ENCODE results near the gene PCGF1. TPM values are rescaled to one million over a fixed set of nuclear protein-coding genes. Genes with fewer than 3 reads are reported as not detected.

PCGF1 gene
- total and polyA plus RNA-seq, 2 of the 13 experiments (the other 11 are each of a cell fraction or from before 2014, with no cell fraction given), result 20.4 to 22.6 TPM

DNA sequence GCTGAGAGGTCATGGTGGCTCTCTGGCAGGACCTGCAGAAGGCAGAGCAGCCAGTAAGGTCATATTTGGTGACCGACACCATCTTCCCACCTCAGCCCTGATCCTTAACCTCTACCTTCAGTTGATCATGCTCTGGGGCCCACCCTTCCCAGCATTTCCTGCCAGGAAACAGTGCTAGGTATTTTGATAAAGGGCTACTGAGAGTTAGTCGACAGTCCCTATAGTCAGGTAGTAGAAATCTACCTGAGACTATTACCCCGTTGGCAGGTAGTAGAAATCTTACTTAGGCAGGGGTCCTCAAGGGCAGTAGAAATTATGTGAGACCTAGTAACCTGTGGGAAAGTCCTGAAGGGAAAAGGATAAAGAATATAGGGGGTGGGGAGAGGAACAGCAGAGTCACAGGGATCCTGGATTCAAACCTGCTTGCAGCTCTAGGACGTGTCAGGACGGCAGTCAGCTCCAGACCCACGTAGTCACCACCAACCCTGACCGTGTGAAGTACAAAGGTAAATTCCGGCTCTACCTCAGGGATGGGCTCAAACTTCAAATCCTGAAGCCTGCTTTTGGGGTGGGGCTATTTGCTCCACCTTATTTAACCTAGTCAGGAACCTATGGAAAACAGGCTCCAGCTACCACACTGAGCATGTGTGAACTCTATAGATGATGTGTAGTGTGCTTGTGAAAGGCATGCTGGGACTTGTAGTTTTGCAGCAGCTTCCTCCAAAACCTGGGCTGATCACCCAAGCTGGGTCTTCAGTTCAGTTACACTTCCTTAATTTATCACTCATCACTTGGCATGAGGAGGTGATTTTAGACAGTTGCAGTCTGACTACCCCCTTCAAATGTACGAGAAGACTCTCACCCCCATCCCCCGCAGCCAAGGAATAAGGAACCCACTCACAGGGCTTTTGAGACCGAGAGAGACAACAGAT lies 18.5 kb upstream of the PCGF1 start, which contains the start of gene DQX1 (continued):
- no peak for TF ChIP-seq NBN (conservative IDR thresholded peaks at IDR 0.05)
- TF ChIP-seq ZZZ3 (CRISPR knock-in tag; IDR thresholded peaks at IDR 0.05; ENCODE audit: borderline replicate concordance), result no peak
- TF ChIP-seq MAF1 (CRISPR knock-in tag; IDR thresholded peaks at IDR 0.05; ENCODE audit: borderline replicate concordance), result no peak
- no peak for TF ChIP-seq ZNF234 (CRISPR knock-in tag; conservative IDR thresholded peaks at IDR 0.05)
- TF ChIP-seq KMT2A (CRISPR knock-in tag; IDR thresholded peaks at IDR 0.05), result peak; percentile 50
- peak; percentile 86 for TF ChIP-seq ATF1 (CRISPR knock-in tag; IDR thresholded peaks at IDR 0.05)
- peak; percentile 61; the same call in 1 of the 2 replicates for TF ChIP-seq FOXO1 (CRISPR knock-in tag; IDR thresholded peaks at IDR 0.05)
- TF ChIP-seq CENPX (CRISPR knock-in tag; IDR thresholded peaks at IDR 0.05), result no peak
- no peak for TF ChIP-seq ZNF180 (CRISPR knock-in tag; IDR thresholded peaks at IDR 0.05; ENCODE audit: borderline replicate concordance, low read depth)
- peak; percentile 87 for TF ChIP-seq ZNF605 (CRISPR knock-in tag; IDR thresholded peaks at IDR 0.05)
- TF ChIP-seq TOPORS (CRISPR knock-in tag; IDR thresholded peaks at IDR 0.05), result no peak
- TF ChIP-seq, protein P1, sequence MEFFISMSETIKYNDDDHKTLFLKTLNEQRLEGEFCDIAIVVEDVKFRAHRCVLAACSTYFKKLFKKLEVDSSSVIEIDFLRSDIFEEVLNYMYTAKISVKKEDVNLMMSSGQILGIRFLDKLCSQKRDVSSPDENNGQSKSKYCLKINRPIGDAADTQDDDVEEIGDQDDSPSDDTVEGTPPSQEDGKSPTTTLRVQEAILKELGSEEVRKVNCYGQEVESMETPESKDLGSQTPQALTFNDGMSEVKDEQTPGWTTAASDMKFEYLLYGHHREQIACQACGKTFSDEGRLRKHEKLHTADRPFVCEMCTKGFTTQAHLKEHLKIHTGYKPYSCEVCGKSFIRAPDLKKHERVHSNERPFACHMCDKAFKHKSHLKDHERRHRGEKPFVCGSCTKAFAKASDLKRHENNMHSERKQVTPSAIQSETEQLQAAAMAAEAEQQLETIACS (CRISPR knock-in tag; IDR thresholded peaks at IDR 0.05), result no peak
- TF ChIP-seq, protein P2, sequence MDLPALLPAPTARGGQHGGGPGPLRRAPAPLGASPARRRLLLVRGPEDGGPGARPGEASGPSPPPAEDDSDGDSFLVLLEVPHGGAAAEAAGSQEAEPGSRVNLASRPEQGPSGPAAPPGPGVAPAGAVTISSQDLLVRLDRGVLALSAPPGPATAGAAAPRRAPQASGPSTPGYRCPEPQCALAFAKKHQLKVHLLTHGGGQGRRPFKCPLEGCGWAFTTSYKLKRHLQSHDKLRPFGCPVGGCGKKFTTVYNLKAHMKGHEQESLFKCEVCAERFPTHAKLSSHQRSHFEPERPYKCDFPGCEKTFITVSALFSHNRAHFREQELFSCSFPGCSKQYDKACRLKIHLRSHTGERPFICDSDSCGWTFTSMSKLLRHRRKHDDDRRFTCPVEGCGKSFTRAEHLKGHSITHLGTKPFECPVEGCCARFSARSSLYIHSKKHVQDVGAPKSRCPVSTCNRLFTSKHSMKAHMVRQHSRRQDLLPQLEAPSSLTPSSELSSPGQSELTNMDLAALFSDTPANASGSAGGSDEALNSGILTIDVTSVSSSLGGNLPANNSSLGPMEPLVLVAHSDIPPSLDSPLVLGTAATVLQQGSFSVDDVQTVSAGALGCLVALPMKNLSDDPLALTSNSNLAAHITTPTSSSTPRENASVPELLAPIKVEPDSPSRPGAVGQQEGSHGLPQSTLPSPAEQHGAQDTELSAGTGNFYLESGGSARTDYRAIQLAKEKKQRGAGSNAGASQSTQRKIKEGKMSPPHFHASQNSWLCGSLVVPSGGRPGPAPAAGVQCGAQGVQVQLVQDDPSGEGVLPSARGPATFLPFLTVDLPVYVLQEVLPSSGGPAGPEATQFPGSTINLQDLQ (CRISPR knock-in tag; IDR thresholded peaks at IDR 0.05), result no peak
- TF ChIP-seq TGIF2 (CRISPR knock-in tag; IDR thresholded peaks at IDR 0.05), result no peak; the same call in none of the 2 replicates
- peak; percentile 27; the same call in 1 of the 2 replicates for TF ChIP-seq ZNF263 (CRISPR knock-in tag; IDR thresholded peaks at IDR 0.05)
- TF ChIP-seq SNRNP70 (IDR thresholded peaks at IDR 0.05; ENCODE audit: low read depth, low read length), result no peak
- TF ChIP-seq, protein P3, sequence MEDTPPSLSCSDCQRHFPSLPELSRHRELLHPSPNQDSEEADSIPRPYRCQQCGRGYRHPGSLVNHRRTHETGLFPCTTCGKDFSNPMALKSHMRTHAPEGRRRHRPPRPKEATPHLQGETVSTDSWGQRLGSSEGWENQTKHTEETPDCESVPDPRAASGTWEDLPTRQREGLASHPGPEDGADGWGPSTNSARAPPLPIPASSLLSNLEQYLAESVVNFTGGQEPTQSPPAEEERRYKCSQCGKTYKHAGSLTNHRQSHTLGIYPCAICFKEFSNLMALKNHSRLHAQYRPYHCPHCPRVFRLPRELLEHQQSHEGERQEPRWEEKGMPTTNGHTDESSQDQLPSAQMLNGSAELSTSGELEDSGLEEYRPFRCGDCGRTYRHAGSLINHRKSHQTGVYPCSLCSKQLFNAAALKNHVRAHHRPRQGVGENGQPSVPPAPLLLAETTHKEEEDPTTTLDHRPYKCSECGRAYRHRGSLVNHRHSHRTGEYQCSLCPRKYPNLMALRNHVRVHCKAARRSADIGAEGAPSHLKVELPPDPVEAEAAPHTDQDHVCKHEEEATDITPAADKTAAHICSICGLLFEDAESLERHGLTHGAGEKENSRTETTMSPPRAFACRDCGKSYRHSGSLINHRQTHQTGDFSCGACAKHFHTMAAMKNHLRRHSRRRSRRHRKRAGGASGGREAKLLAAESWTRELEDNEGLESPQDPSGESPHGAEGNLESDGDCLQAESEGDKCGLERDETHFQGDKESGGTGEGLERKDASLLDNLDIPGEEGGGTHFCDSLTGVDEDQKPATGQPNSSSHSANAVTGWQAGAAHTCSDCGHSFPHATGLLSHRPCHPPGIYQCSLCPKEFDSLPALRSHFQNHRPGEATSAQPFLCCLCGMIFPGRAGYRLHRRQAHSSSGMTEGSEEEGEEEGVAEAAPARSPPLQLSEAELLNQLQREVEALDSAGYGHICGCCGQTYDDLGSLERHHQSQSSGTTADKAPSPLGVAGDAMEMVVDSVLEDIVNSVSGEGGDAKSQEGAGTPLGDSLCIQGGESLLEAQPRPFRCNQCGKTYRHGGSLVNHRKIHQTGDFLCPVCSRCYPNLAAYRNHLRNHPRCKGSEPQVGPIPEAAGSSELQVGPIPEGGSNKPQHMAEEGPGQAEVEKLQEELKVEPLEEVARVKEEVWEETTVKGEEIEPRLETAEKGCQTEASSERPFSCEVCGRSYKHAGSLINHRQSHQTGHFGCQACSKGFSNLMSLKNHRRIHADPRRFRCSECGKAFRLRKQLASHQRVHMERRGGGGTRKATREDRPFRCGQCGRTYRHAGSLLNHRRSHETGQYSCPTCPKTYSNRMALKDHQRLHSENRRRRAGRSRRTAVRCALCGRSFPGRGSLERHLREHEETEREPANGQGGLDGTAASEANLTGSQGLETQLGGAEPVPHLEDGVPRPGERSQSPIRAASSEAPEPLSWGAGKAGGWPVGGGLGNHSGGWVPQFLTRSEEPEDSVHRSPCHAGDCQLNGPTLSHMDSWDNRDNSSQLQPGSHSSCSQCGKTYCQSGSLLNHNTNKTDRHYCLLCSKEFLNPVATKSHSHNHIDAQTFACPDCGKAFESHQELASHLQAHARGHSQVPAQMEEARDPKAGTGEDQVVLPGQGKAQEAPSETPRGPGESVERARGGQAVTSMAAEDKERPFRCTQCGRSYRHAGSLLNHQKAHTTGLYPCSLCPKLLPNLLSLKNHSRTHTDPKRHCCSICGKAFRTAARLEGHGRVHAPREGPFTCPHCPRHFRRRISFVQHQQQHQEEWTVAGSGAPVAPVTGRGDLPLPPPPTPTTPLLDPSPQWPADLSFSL (CRISPR knock-in tag; IDR thresholded peaks at IDR 0.05), result no peak
- TF ChIP-seq, protein P4, sequence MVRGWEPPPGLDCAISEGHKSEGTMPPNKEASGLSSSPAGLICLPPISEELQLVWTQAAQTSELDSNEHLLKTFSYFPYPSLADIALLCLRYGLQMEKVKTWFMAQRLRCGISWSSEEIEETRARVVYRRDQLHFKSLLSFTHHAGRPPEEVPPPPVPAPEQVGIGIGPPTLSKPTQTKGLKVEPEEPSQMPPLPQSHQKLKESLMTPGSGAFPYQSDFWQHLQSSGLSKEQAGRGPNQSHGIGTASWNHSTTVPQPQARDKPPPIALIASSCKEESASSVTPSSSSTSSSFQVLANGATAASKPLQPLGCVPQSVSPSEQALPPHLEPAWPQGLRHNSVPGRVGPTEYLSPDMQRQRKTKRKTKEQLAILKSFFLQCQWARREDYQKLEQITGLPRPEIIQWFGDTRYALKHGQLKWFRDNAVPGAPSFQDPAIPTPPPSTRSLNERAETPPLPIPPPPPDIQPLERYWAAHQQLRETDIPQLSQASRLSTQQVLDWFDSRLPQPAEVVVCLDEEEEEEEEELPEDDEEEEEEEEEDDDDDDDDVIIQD (CRISPR knock-in tag; IDR thresholded peaks at IDR 0.05; ENCODE audit: low read depth), result peak; percentile 87
